C4-2B (cell line): ENCODE data around the gene ANTKMT.

Experiments
- H3K27ac ChIP-seq: fragments of 450-650 bp; 2 replicates; pipeline ENCODE4 v1.5.1; 2017
- ZFX ChIP-seq: fragments of 450-650 bp; IDR thresholded peaks from 2 replicates; pipeline ENCODE4 v1.6.1; 2017
- TF ChIP-seq, protein P1 (sequence below): fragments of 450-650 bp; conservative IDR thresholded peaks from 2 replicates; pipeline ENCODE4 v1.5.1; 2017; ENCODE audit warnings: mild to moderate bottlenecking

ANTKMT gene

DNA sequence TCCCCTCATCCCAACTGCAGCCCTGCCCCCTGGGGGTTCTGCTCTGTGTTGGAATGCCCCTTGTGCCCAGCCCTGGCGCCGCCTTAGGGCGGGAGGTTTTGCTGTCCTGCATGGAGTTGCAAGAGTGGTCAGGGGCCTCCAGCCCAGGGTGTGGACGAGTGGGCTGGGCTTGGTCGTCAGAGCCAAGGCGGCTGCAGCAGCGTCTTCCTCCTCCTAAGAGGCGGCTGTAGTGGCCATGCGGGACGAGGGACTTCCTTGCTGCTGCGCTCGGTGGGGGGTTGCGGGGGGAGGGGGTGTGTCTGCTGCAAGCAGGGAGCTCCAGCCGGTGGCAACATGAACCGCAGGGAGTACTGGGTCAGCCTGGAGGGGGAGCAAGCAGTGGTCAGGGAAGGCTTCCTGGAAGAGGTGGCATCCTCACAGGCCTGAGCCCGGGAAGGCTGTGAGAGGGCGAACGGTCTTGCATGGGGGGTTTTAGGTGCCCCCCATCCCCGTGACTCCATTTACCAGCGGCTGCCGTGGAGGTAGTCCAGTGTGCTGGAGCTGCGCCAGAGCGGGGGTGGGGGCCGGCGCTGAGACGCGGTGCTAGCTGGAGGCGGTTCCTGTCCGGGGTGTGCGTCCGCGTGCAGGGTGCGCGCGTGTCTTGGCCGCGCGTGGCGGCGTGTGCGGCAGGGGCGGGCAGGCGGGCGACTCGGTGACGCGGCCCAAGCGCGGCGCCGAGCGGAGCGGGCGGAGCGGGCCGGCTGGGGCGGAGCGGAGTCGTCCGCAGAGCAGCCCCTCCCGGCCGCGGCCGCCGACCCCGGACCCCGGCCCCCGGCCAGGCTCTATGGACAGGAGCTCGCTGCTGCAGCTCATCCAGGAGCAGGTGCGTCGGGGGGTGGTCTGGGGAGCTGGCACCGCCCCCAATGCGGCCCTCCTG lies 45.7 kb upstream of the ANTKMT start, which contains the start of gene RHBDL1:
TSS of gene RHBDL1 (plus strand) at position 704 of the 916 bp plus-strand sequence. CDS start at position 824, 120 bp downstream.
- TF ChIP-seq, protein P1, sequence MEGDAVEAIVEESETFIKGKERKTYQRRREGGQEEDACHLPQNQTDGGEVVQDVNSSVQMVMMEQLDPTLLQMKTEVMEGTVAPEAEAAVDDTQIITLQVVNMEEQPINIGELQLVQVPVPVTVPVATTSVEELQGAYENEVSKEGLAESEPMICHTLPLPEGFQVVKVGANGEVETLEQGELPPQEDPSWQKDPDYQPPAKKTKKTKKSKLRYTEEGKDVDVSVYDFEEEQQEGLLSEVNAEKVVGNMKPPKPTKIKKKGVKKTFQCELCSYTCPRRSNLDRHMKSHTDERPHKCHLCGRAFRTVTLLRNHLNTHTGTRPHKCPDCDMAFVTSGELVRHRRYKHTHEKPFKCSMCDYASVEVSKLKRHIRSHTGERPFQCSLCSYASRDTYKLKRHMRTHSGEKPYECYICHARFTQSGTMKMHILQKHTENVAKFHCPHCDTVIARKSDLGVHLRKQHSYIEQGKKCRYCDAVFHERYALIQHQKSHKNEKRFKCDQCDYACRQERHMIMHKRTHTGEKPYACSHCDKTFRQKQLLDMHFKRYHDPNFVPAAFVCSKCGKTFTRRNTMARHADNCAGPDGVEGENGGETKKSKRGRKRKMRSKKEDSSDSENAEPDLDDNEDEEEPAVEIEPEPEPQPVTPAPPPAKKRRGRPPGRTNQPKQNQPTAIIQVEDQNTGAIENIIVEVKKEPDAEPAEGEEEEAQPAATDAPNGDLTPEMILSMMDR, result no peak
- no peak for TF ChIP-seq ZFX
- H3K27ac ChIP-seq, result no peak within 1 kb of the TSS

DNA sequence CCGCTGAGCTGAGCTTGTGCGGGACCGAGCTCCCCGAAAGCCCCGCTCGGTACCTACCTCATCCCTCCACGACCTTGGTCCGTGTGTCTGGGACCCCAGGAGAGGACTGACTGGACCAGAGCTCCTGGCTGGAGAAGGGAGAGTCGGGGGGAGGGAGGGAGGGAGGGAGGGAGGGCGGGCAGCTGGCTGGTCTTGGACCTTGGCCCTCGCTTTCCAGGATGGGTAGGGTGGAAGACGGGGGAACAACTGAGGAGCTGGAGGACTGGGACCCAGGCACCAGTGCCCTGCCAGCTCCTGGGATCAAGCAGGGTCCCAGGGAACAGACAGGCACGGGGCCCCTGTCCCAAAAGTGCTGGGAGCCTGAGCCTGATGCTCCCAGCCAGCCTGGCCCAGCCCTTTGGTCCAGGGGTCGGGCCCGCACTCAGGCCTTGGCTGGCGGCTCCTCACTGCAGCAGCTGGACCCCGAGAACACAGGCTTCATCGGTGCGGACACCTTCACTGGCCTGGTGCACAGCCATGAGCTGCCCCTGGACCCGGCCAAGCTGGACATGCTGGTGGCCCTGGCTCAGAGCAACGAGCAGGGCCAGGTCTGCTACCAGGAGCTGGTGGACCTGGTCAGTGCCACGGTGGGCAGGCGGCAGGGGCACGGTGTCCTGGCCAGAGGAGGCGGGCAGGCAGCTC lies 44.9 kb upstream of the ANTKMT start:
- TF ChIP-seq ZFX, result no peak
- TF ChIP-seq, protein P1, result no peak
- H3K27ac ChIP-seq, result no peak overlapping the region

DNA sequence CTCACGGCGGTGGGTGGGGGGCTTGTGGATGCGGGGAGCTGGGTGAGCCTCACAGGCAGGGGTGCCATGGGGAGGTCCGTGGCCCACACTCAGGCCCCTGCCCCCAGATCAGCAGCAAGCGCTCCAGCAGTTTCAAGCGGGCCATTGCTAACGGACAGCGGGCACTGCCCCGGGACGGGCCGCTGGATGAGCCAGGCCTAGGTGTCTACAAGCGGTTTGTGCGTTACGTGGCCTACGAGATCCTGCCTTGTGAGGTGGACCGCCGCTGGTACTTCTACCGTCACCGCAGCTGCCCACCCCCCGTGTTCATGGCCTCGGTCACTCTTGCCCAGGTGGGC lies 44.4 kb upstream of the ANTKMT start:
- no peak overlapping the region for H3K27ac ChIP-seq

DNA sequence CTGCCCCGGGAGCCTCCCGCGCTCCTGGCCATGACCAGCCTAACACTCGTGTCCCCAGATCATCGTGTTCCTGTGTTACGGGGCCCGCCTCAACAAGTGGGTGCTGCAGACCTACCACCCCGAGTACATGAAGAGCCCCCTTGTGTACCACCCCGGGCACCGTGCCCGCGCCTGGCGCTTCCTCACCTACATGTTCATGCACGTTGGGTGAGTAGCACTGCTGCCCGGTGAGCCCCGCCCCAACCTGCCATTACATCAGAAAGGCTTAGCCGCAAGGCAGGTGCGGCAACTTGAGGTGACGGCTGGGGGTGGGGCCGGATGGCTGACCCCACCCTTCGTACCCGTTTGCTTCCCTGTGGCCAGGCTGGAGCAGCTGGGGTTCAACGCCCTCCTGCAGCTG lies 44.0 kb upstream of the ANTKMT start:
- TF ChIP-seq ZFX, result no peak
- TF ChIP-seq, protein P1, result no peak
- no peak overlapping the region for H3K27ac ChIP-seq

More for the DNA sequence above, 44.4 kb upstream of the ANTKMT start:
- TF ChIP-seq, protein P1, result no peak
- no peak for TF ChIP-seq ZFX

DNA sequence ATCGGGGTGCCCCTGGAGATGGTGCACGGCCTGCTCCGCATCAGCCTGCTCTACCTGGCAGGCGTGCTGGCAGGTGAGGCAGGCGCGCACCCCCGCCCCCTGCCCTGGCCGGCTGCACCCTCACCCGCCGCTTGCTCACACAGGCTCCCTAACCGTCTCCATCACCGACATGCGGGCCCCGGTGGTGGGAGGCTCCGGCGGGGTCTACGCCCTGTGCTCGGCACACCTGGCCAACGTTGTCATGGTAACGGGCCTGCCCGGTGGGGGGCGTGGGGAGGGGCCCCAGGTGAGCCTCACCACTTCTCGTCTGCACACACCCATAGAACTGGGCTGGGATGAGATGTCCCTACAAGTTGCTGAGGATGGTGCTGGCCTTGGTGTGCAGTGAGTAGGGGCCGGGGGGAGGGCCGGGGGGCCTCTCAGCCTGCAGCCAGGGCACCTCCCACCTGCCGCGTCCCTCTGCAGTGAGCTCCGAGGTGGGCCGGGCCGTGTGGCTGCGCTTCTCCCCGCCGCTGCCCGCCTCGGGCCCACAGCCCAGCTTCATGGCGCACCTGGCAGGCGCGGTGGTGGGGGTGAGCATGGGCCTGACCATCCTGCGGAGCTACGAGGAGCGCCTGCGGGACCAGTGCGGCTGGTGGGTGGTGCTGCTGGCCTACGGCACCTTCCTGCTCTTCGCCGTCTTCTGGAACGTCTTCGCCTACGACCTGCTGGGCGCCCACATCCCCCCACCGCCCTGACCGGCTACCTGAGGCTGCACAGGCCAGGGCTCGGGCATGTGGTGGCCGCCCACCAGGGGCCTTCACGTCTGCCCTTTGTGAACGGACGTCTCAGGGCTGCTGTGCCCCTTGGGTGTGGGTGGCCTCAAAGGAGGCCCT lies 43.4 kb upstream of the ANTKMT start:
- H3K27ac ChIP-seq, result peak overlapping the region; percentile 94; the same call in 1 of the 2 replicates
- TF ChIP-seq, protein P1, result no peak
- TF ChIP-seq ZFX, result no peak

DNA sequence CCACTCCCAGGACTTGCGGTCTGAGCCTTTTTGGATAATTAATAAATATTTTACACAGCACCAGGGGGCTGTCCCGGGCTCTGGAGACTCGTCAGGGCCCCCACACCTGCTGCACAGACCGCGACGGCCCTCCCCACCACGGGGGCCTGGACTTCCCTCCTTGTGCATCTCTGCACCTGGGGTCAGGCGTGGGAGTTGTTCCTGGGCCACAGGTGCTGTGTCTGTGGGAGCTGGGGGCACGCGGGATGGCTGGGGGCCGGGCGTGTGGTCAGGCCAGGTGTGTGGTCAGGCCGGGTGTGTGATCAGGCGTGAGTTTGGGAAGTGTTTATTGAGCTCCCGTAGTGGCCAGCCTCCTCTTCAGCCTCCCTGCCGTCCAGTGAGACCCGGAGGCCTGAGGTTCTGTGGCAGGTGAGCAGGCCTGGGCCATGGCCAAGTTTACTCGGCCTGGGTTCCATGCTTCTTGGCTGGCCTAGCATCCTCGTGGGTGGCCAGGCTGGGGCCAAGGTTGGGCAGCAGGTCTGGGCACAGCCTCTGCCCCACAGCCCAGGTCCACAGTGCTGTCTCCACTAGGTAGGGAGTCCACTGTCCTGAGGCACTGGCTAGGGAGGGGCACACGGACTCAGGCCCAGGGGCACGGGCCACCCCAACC lies 42.6 kb upstream of the ANTKMT start:
- TF ChIP-seq ZFX, result no peak
- TF ChIP-seq, protein P1, result no peak
- H3K27ac ChIP-seq, result peak overlapping the region; percentile 94
